Mesenchymal stem cell (in vitro differentiated cells and primary cell): Measurements from ENCODE around the gene PLA2G5. TPM values are rescaled to one million over a fixed set of nuclear protein-coding genes. Genes with fewer than 3 reads are reported as not detected.

Experiments
- DNase-seq: peaks from one replicate; pipeline ENCODE4 v3.0.0-alpha.2; 2013
- H2AFZ ChIP-seq: one replicate; pipeline ENCODE4 v1.6.1; 2013; ENCODE audit warnings: low read depth, mild to moderate bottlenecking, control low read depth, inconsistent platforms, low read length, moderate library complexity
- H2AK5ac ChIP-seq: 2 replicates; pipeline ENCODE4 v1.6.1; 2013; ENCODE audit warnings: low read length, moderate library complexity, mild to moderate bottlenecking, inconsistent platforms; ENCODE audit not compliant: severe bottlenecking
- H2BK120ac ChIP-seq: one replicate; pipeline ENCODE4 v1.6.1; 2013; ENCODE audit warnings: low read depth, mild to moderate bottlenecking, inconsistent platforms, low read length, moderate library complexity
- H2BK12ac ChIP-seq, 2 experiments: one replicate each; pipeline ENCODE4 v1.6.1; 2013; ENCODE audit warnings: inconsistent platforms in 2 of 2, low read length in 2 of 2, mild to moderate bottlenecking in 2 of 2, moderate library complexity in 2 of 2, control low read depth in 1 of 2
- H2BK15ac ChIP-seq: one replicate; pipeline ENCODE4 v1.6.1; 2013; ENCODE audit warnings: mild to moderate bottlenecking, low read depth, inconsistent platforms; ENCODE audit not compliant: poor library complexity, severe bottlenecking
- H2BK5ac ChIP-seq: 2 replicates; pipeline ENCODE4 v1.6.1; 2013; ENCODE audit warnings: low read depth, mild to moderate bottlenecking, low read length, control low read depth, inconsistent platforms; ENCODE audit not compliant: poor library complexity, severe bottlenecking
- H3K14ac ChIP-seq, 2 experiments: one replicate each; pipeline ENCODE4 v1.6.1; 2013; ENCODE audit warnings: inconsistent platforms in 2 of 2, low read length in 2 of 2, control low read depth in 1 of 2, mild to moderate bottlenecking in 1 of 2, moderate library complexity in 1 of 2
- H3K18ac ChIP-seq, 2 experiments: one replicate each; pipeline ENCODE4 v1.6.1; 2013; ENCODE audit warnings: inconsistent platforms in 2 of 2, low read length in 2 of 2, control low read depth in 1 of 2, low read depth in 1 of 2, mild to moderate bottlenecking in 1 of 2
- H3K23ac ChIP-seq, 2 experiments: one replicate each; pipeline ENCODE4 v1.6.1; 2013; ENCODE audit warnings: inconsistent platforms in 2 of 2, low read length in 2 of 2, mild to moderate bottlenecking in 2 of 2, moderate library complexity in 2 of 2, control low read depth in 1 of 2
- H3K27ac ChIP-seq: 2 replicates; pipeline ENCODE4 v1.5.1; 2013; ENCODE audit warnings: mild to moderate bottlenecking, moderate library complexity, low read length, control low read depth, inconsistent platforms; ENCODE audit not compliant: poor library complexity, severe bottlenecking
- H3K27me3 ChIP-seq, 2 experiments: 2 replicates each; pipeline versions ENCODE4 v1.6.1 to v1.7.0; 2013; ENCODE audit warnings: low read length in 2 of 2, mild to moderate bottlenecking in 2 of 2, moderate library complexity in 2 of 2, control low read depth in 1 of 2, inconsistent platforms in 1 of 2; ENCODE audit not compliant: control insufficient read depth in 1 of 2, insufficient read depth in 1 of 2
- H3K36me3 ChIP-seq, 2 experiments: 2 replicates each; pipeline versions ENCODE4 v1.6.1 to v1.7.0; 2013; ENCODE audit warnings: low read length in 2 of 2, control low read depth in 1 of 2, inconsistent platforms in 1 of 2, low read depth in 1 of 2, mild to moderate bottlenecking in 1 of 2; ENCODE audit not compliant: insufficient read depth in 2 of 2, control insufficient read depth in 1 of 2
- H3K4ac ChIP-seq, 2 experiments: one replicate each; pipeline ENCODE4 v1.6.1; 2013; ENCODE audit warnings: inconsistent platforms in 2 of 2, low read length in 2 of 2, mild to moderate bottlenecking in 2 of 2, moderate library complexity in 2 of 2, control low read depth in 1 of 2, low read depth in 1 of 2
- H3K4me1 ChIP-seq: 2 replicates; pipeline ENCODE4 v1.6.1; 2013; ENCODE audit warnings: low read depth, low read length, control low read depth; ENCODE audit not compliant: control insufficient read depth, insufficient read depth
- H3K4me2 ChIP-seq: 2 replicates; pipeline ENCODE4 v1.6.1; 2013; ENCODE audit warnings: low read length, mild to moderate bottlenecking, inconsistent platforms; ENCODE audit not compliant: poor library complexity, severe bottlenecking
- H3K4me3 ChIP-seq, 2 experiments: 2 replicates each; pipeline versions ENCODE4 v1.5.1 to v1.7.0; 2013; ENCODE audit warnings: low read length in 2 of 2, mild to moderate bottlenecking in 2 of 2, control low read depth in 1 of 2, low read depth in 1 of 2; ENCODE audit not compliant: insufficient read depth in 1 of 2
- H3K79me1 ChIP-seq: replicated peaks from 2 replicates; pipeline ENCODE4 v1.6.1; 2013; ENCODE audit warnings: mild to moderate bottlenecking, control low read depth, low read length, inconsistent platforms; ENCODE audit not compliant: poor library complexity, severe bottlenecking
- H3K9ac ChIP-seq: 2 replicates; pipeline ENCODE4 v1.7.0; 2013; ENCODE audit warnings: mild to moderate bottlenecking, low read length, moderate library complexity
- H3K9me3 ChIP-seq: 2 replicates; pipeline ENCODE4 v1.7.0; 2013; ENCODE audit warnings: mild to moderate bottlenecking, low read length; ENCODE audit not compliant: control insufficient read depth
- H4K8ac ChIP-seq: one replicate; pipeline ENCODE4 v1.6.1; 2013; ENCODE audit warnings: inconsistent platforms, mild to moderate bottlenecking, low read length, moderate library complexity
- H4K91ac ChIP-seq: one replicate; pipeline ENCODE4 v1.6.1; 2013; ENCODE audit warnings: mild to moderate bottlenecking, low read length, inconsistent platforms
- WGBS: methylation state at CpG from one replicate; pipeline ENCODE4 v1.1.7; 2013; ENCODE audit warnings: mixed read lengths; 5-methylcytosine and 5-hydroxymethylcytosine counted together
- polyA plus RNA-seq, 2 experiments: library from polyadenylated mRNA; stranded (reverse); fragments of 200-250 nt; gene quantifications; one replicate each; pipeline ENCODE4 v1.2.3, GENCODE V29; 2013

Gene PLA2G5
- not detected for polyA plus RNA-seq (2013, experiment 1 of 2)
- polyA plus RNA-seq (2013, experiment 2 of 2), result not detected

GRCh38 chr1:20069874-20070273 is at the start of gene PLA2G5:
Gene PLA2G5 (plus strand): TSS chr1:20070194. CDS start chr1:20084831, 14,637 bp downstream.
- no peaks in the 10 kb centered on the region for H3K79me1 ChIP-seq
- no peak within 1 kb of the TSS for H3K4ac ChIP-seq
- no peaks in the 10 kb centered on the region for H3K36me3 ChIP-seq
- no peak within 1 kb of the TSS for H4K91ac ChIP-seq
- H3K4me3 ChIP-seq, result peak within 1 kb of the TSS in 1 of 2 experiments; percentile 78
- H3K27ac ChIP-seq, result no peak within 1 kb of the TSS
- peak within 1 kb of the TSS; percentile 78 for H3K9ac ChIP-seq
- H2AFZ ChIP-seq, result no peak within 1 kb of the TSS
- H3K23ac ChIP-seq, result no peak within 1 kb of the TSS
- 61% methylated on average over 7 of the region's 7 CpGs for WGBS
- no peak within 1 kb of the TSS for H2BK12ac ChIP-seq
- H2BK15ac ChIP-seq, result no peak within 1 kb of the TSS
- H3K9me3 ChIP-seq, result no peaks in the 10 kb centered on the region
- DNase-seq, result no peak
- H2AK5ac ChIP-seq, result no peak within 1 kb of the TSS
- no peak within 1 kb of the TSS for H2BK5ac ChIP-seq
- H3K18ac ChIP-seq, result no peak within 1 kb of the TSS
- no peaks in the 10 kb centered on the region for H3K27me3 ChIP-seq
- no peak within 1 kb of the TSS for H2BK120ac ChIP-seq
- no peak within 1 kb of the TSS for H3K4me2 ChIP-seq
- H3K14ac ChIP-seq, result no peak within 1 kb of the TSS
- H4K8ac ChIP-seq, result no peak within 1 kb of the TSS
- no peaks in the 10 kb centered on the region for H3K4me1 ChIP-seq

GRCh38 chr1:20028125-20028524 is 41.9 kb upstream of the PLA2G5 start:
- no peak overlapping the region for H4K8ac ChIP-seq

GRCh38 chr1:20028726-20029125 is 41.3 kb upstream of the PLA2G5 start:
- H4K91ac ChIP-seq, result no peak overlapping the region
- H4K8ac ChIP-seq, result no peak overlapping the region
- H2BK5ac ChIP-seq, result no peak overlapping the region
- peaks cover 0 to 4% of the 10 kb centered on the region in 2 experiments for H3K27me3 ChIP-seq
- no peak overlapping the region for H2BK15ac ChIP-seq
- H3K4me3 ChIP-seq, result no peak overlapping the region
- H3K4ac ChIP-seq, result no peak overlapping the region
- H2BK12ac ChIP-seq, result no peak overlapping the region
- H3K9ac ChIP-seq, result no peak overlapping the region
- H3K79me1 ChIP-seq, result no peaks in the 10 kb centered on the region
- H3K36me3 ChIP-seq, result no peaks in the 10 kb centered on the region
- H3K23ac ChIP-seq, result no peak overlapping the region
- H3K27ac ChIP-seq, result no peak overlapping the region
- no peak overlapping the region for H3K14ac ChIP-seq
- H2AK5ac ChIP-seq, result no peak overlapping the region
- DNase-seq, result no peak
- H3K4me2 ChIP-seq, result no peak overlapping the region
- no peak overlapping the region for H2BK120ac ChIP-seq
- H3K9me3 ChIP-seq, result peaks cover 11% of the 10 kb centered on the region
- 71% methylated on average over 5 of the region's 5 CpGs for WGBS
- no peak overlapping the region for H3K18ac ChIP-seq
- no peak overlapping the region for H2AFZ ChIP-seq
- H3K4me1 ChIP-seq, result no peaks in the 10 kb centered on the region

More at GRCh38 chr1:20028125-20028524, 41.9 kb upstream of the PLA2G5 start:
- DNase-seq, result no peak
- Histone ChIP-seq H3K36me3 (no peaks in the 10 kb centered on the region), H3K27me3 (peaks cover 0 to 4% of the 10 kb centered on the region in 2 experiments), H2BK120ac (no peak overlapping the region), H3K4ac (no peak overlapping the region), H2BK5ac (no peak overlapping the region), H2BK12ac (no peak overlapping the region), H3K14ac (no peak overlapping the region), H3K27ac (no peak overlapping the region), H2AFZ (no peak overlapping the region), H3K9me3 (peaks cover 16% of the 10 kb centered on the region), H2AK5ac (no peak overlapping the region), H3K9ac (no peak overlapping the region), H3K23ac (no peak overlapping the region), H3K79me1 (no peaks in the 10 kb centered on the region), H3K4me3 (no peak overlapping the region), H3K4me1 (no peaks in the 10 kb centered on the region), H3K18ac (no peak overlapping the region), H2BK15ac (no peak overlapping the region), H3K4me2 (no peak overlapping the region), H4K91ac (no peak overlapping the region)
- WGBS, result 62% methylated on average over 5 of the region's 5 CpGs

GRCh38 chr1:20029178-20029912 is 40.6 kb upstream of the PLA2G5 start:
- Histone ChIP-seq H3K4me1 (no peaks in the 10 kb centered on the region), H3K9me3 (peaks cover 8% of the 10 kb centered on the region), H2BK120ac (no peak overlapping the region), H3K79me1 (no peaks in the 10 kb centered on the region), H3K36me3 (no peaks in the 10 kb centered on the region), H4K8ac (no peak overlapping the region), H3K23ac (no peak overlapping the region), H2AK5ac (no peak overlapping the region), H2BK12ac (no peak overlapping the region), H3K9ac (no peak overlapping the region), H4K91ac (no peak overlapping the region), H3K4me2 (no peak overlapping the region), H3K27ac (no peak overlapping the region), H3K27me3 (peaks cover 0 to 4% of the 10 kb centered on the region in 2 experiments), H2AFZ (no peak overlapping the region), H2BK5ac (no peak overlapping the region), H3K4ac (no peak overlapping the region), H3K18ac (no peak overlapping the region), H3K14ac (no peak overlapping the region), H3K4me3 (no peak overlapping the region), H2BK15ac (no peak overlapping the region)
- WGBS, result 87% methylated on average over 19 of the region's 20 CpGs
- DNase-seq, result no peak
